ENCODE measurements around the gene PARN. TPM values are rescaled to one million over a fixed set of nuclear protein-coding genes. Genes with fewer than 3 reads are reported as not detected.

Gene PARN
- total RNA-seq, 1 experiment from 2014 or later = 56.2 TPM

- Histone ChIP-seq H3K79me1 (ENCODE audit: insufficient read depth, low read depth, low read length, poor library complexity, severe bottlenecking) (no peaks in the 10 kb centered on the region), H4K91ac (ENCODE audit: insufficient read length, low read depth, low read length) (no peak overlapping the region), H3K18ac (ENCODE audit: insufficient read length, low read depth, low read length) (no peak overlapping the region), H2BK20ac (ENCODE audit: low read depth, low read length, poor library complexity, severe bottlenecking) (no peak overlapping the region), H4K5ac (ENCODE audit: insufficient read length, low read depth, low read length) (no peak overlapping the region), H2AK5ac (ENCODE audit: insufficient read length, low read length) (no peak overlapping the region), H3K79me2 (ENCODE audit: insufficient read depth, low read length) (no peaks in the 10 kb centered on the region), H3K4ac (ENCODE audit: low read depth, low read length) (no peak overlapping the region), H3K27me3 (ENCODE audit: insufficient read depth, low read length) (no peaks in the 10 kb centered on the region), H3K23ac (ENCODE audit: insufficient read length, low read depth, low read length) (no peak overlapping the region), H3K23me2 (ENCODE audit: insufficient read length, low read depth, low read length, poor library complexity, severe bottlenecking) (no peaks in the 10 kb centered on the region), H4K8ac (replicated peaks; ENCODE audit: insufficient read length, low read depth, low read length) (no peak overlapping the region), H2BK12ac (ENCODE audit: insufficient read length, low read depth, low read length) (no peak overlapping the region), H3T11ph (ENCODE audit: low read length) (no peak overlapping the region), H3K9me3 (ENCODE audit: control insufficient read depth, low read depth, low read length) (no peaks in the 10 kb centered on the region), H3K14ac (ENCODE audit: insufficient read depth, low read length) (no peak overlapping the region), H2AFZ (ENCODE audit: low read length) (no peak overlapping the region), H2BK120ac (ENCODE audit: low read depth, low read length, poor library complexity, severe bottlenecking) (no peak overlapping the region), H2BK15ac (ENCODE audit: low read depth, low read length) (no peak overlapping the region), H3K4me2 (ENCODE audit: insufficient read depth, insufficient read length, low read length) (no peak overlapping the region), H3K4me1 (ENCODE audit: insufficient read depth, low read length) (no peaks in the 10 kb centered on the region), H3K56ac (ENCODE audit: insufficient read length, low read depth, low read length) (no peak overlapping the region), H2BK5ac (ENCODE audit: insufficient read length, low read length) (no peak overlapping the region), H4K20me1 (ENCODE audit: control insufficient read depth, insufficient read depth, insufficient read length) (no peaks in the 10 kb centered on the region), H3K9ac (ENCODE audit: extremely low read depth, insufficient read length, low read length) (no peak overlapping the region), H3K27ac (ENCODE audit: insufficient read length, low read depth, low read length) (no peak overlapping the region)
- TF ChIP-seq CTCF (conservative IDR thresholded peaks at IDR 0.05) = no peak
- no CpG with 5 or more reads among the region's 4 CpGs for WGBS (ENCODE audit: extremely low coverage, insufficient read length, low lambda C conversion rate)
- Mint-ChIP-seq H3K4me1 (peaks cover 12 to 14% of the 10 kb centered on the region in 2 experiments), H3K36me3 (ENCODE audit: insufficient read depth in 1 of 3, low read depth in 3 of 3) (peaks cover 6 to 9% (median 9%) of the 10 kb centered on the region in 3 experiments), H3K27ac (peak overlapping the region in 1 of 3 experiments; percentile 60; a peak in 1 of 7 replicates), H3K4me3 (no peak overlapping the region), H3K9me3 (peaks cover 5% of the 10 kb centered on the region in 2 experiments; a peak in 3 of 5 replicates), H3K27me3 (ENCODE audit: low read depth) (no peaks in the 10 kb centered on the region)
- no peak for DNase-seq
Measured at GRCh38 chr16:14569213-14569612, 60.8 kb downstream of the PARN start.
